ENCODE data around the gene S100A7A. TPM values are rescaled to one million over a fixed set of nuclear protein-coding genes. Genes with fewer than 3 reads are reported as not detected.

The S100A7A gene
- total RNA-seq, 5 donors from 2014 or later (not counting 1 experiment from before 2014, with no cell fraction given): not detected

DNA sequence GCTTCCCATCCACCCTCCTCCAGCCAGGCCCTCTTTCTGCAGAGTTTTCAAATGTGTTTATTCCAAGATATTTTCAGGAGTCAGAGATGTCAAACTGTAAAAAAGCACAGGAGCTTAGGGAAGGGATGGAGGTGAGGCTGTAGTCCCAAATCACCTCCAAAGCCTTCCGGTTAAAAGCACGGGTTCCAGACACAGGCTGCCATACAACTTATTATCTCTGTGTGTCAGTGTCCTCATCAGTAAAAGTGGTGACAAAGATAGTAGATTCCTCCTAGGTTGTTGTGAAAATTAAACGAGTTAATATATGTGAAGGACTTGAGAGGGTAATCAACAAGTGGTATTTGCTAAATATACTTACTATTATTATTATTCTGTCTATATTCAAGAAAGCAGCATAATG, 15.1 kb downstream of the S100A7A start:
- no CpG with 5 or more reads among the region's 3 CpGs for WGBS (ENCODE audit: insufficient coverage)
- H3K36me3 Mint-ChIP-seq: no peaks in the 10 kb centered on the region
- DNase-seq: no peak
- peaks cover 24 to 49% of the 10 kb centered on the region in 2 donors for H3K27me3 Mint-ChIP-seq
- no peaks in the 10 kb centered on the region for H3K4me1 ChIP-seq (ENCODE audit: control insufficient read depth in 1 of 2, extremely low read depth in 1 of 2, insufficient read depth in 2 of 2, low read length in 2 of 2)
- no peaks in the 10 kb centered on the region for H3K36me3 ChIP-seq (ENCODE audit: control insufficient read depth in 2 of 2, extremely low read depth in 1 of 2, insufficient read depth in 1 of 2, low read length in 1 of 2)
- no peaks in the 10 kb centered on the region for H3K4me1 Mint-ChIP-seq
- no peaks in the 10 kb centered on the region for H3K9me3 ChIP-seq
- no peak overlapping the region for H3K4me3 Mint-ChIP-seq
- CTCF ChIA-PET: no interaction called here
- peaks cover 0 to 44% of the 10 kb centered on the region in 2 experiments for H3K27me3 ChIP-seq (replicated peaks in 1 of 2; ENCODE audit: control insufficient read depth in 2 of 2, extremely low read depth in 1 of 2, insufficient read depth in 2 of 2, low read length in 1 of 2)
- ATAC-seq (replicated peaks in 1 of 4): no peak
- no peak overlapping the region for H3K4me3 ChIP-seq (ENCODE audit: control insufficient read depth in 1 of 2, extremely low read depth in 1 of 2, low read length in 1 of 2)
- no peaks in the 10 kb centered on the region for H3K9me3 Mint-ChIP-seq
- no peak overlapping the region for H3K27ac Mint-ChIP-seq
- POLR2A ChIA-PET: no interaction called here
- no peak overlapping the region for H3K27ac ChIP-seq (ENCODE audit: low read length)

DNA sequence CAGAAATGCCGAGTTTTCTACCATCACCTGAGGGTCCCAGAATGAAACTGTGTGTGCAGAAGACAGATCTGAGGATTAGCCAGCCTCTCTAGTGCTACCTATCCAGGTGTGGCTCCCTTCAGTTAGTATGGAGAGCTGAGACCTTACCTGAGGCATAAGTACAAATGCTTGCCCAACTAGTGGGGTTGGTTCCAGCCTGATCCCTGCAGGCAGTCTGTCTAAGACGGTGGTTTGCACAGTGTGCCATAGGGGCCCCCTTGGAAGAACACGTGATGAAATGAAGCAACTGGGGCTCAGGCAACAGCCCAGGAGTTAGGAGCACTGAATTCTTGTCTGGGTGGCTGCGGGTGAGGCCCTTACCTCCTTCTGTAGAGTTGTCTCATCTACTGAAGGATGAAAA, 15.6 kb downstream of the S100A7A start:
- no peaks in the 10 kb centered on the region for H3K9me3 ChIP-seq
- ATAC-seq (replicated peaks in 1 of 4): no peak
- no peaks in the 10 kb centered on the region for H3K36me3 Mint-ChIP-seq
- no peak for DNase-seq
- ChIA-PET CTCF (no interaction called here), POLR2A (no interaction called here)
- no peak overlapping the region for H3K27ac Mint-ChIP-seq
- H3K27me3 Mint-ChIP-seq: peaks cover 28 to 47% of the 10 kb centered on the region in 2 donors
- no peaks in the 10 kb centered on the region for H3K4me1 Mint-ChIP-seq
- no peaks in the 10 kb centered on the region for H3K9me3 Mint-ChIP-seq
- H3K27me3 ChIP-seq (replicated peaks in 1 of 2; ENCODE audit: control insufficient read depth in 2 of 2, extremely low read depth in 1 of 2, insufficient read depth in 2 of 2, low read length in 1 of 2): peaks cover 0 to 44% of the 10 kb centered on the region in 2 experiments
- no peak overlapping the region for H3K4me3 Mint-ChIP-seq
- no peaks in the 10 kb centered on the region for H3K36me3 ChIP-seq (ENCODE audit: control insufficient read depth in 2 of 2, extremely low read depth in 1 of 2, insufficient read depth in 1 of 2, low read length in 1 of 2)
- no peak overlapping the region for H3K4me3 ChIP-seq (ENCODE audit: control insufficient read depth in 1 of 2, extremely low read depth in 1 of 2, low read length in 1 of 2)
- no peak overlapping the region for H3K27ac ChIP-seq (ENCODE audit: low read length)
- H3K4me1 ChIP-seq (ENCODE audit: control insufficient read depth in 1 of 2, extremely low read depth in 1 of 2, insufficient read depth in 2 of 2, low read length in 2 of 2): no peaks in the 10 kb centered on the region
- 89% methylated on average over 3 of the region's 4 CpGs for WGBS (ENCODE audit: insufficient coverage)

DNA sequence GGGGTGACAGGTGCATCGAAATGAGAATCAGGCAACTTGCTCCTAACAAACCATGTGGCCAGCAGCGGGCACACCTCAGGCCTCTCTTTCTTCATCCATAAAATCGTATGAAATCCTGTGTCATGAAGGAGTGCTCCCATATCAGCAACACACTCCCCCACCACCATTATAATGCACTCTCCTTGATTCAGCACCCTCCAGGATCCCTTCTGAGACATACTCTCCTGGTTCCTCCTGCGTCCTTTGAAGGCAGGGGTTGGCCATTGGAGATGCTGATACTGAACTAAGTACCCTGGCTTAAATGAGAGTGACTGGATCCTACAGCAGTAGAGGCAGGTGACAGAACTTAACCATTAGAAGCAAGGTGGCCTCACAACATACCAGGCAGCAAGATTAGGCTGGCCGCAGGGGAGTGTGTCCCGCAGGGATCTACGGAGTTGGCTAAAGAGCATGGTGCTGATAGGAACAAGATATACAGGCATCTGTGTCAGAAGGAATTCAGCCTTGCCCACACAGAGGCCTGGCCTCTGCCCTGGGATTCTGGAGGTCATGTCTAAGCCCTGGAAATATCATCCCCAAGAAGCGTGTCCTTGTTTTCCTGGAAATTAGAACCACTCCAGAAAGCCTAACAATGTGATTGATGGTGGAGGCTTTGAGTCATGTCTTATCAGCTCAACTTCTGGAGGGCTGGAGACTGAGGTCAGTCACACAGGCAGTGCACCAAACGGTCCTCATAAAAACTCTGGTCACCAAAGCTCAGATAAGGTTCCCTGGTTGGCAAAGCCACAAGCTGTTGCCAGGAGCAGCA, 16.8 kb downstream of the S100A7A start:
- Mint-ChIP-seq H3K27ac (no peak overlapping the region), H3K4me1 (no peaks in the 10 kb centered on the region), H3K36me3 (no peaks in the 10 kb centered on the region), H3K9me3 (no peaks in the 10 kb centered on the region), H3K4me3 (no peak overlapping the region), H3K27me3 (peaks cover 23 to 42% of the 10 kb centered on the region in 2 donors)
- ChIA-PET POLR2A (no interaction called here), CTCF (no interaction called here)
- Histone ChIP-seq H3K36me3 (ENCODE audit: control insufficient read depth in 2 of 2, extremely low read depth in 1 of 2, insufficient read depth in 1 of 2, low read length in 1 of 2) (no peaks in the 10 kb centered on the region), H3K27me3 (replicated peaks in 1 of 2; ENCODE audit: control insufficient read depth in 2 of 2, extremely low read depth in 1 of 2, insufficient read depth in 2 of 2, low read length in 1 of 2) (peaks cover 0 to 50% of the 10 kb centered on the region in 2 experiments), H3K9me3 (no peaks in the 10 kb centered on the region), H3K4me3 (ENCODE audit: control insufficient read depth in 1 of 2, extremely low read depth in 1 of 2, low read length in 1 of 2) (no peak overlapping the region), H3K4me1 (ENCODE audit: control insufficient read depth in 1 of 2, extremely low read depth in 1 of 2, insufficient read depth in 2 of 2, low read length in 2 of 2) (no peaks in the 10 kb centered on the region), H3K27ac (ENCODE audit: low read length) (no peak overlapping the region)
- 74% methylated on average over 6 of the region's 9 CpGs for WGBS (ENCODE audit: insufficient coverage)
- ATAC-seq (replicated peaks in 1 of 4) (no peak), DNase-seq (no peak)

GRCh38 chr1:153434746-153435455, 18.6 kb downstream of the S100A7A start:
- no peaks in the 10 kb centered on the region for H3K36me3 ChIP-seq (ENCODE audit: control insufficient read depth in 2 of 2, extremely low read depth in 1 of 2, insufficient read depth in 1 of 2, low read length in 1 of 2)
- H3K36me3 Mint-ChIP-seq: no peaks in the 10 kb centered on the region
- ChIA-PET POLR2A (interaction anchor here in 1 of 2 donors (0.6 kb wide), 1 partner anchor 72 kb away, joined by 4 read pairs; no protein-coding TSS in a partner anchor), CTCF (no interaction called here)
- ATAC-seq (replicated peaks in 1 of 4) (no peak), DNase-seq (no peak)
- no peaks in the 10 kb centered on the region for H3K4me1 Mint-ChIP-seq
- H3K9me3 ChIP-seq: no peaks in the 10 kb centered on the region
- peaks cover 0 to 51% of the 10 kb centered on the region in 2 experiments for H3K27me3 ChIP-seq (replicated peaks in 1 of 2; ENCODE audit: control insufficient read depth in 2 of 2, extremely low read depth in 1 of 2, insufficient read depth in 2 of 2, low read length in 1 of 2)
- peaks cover 21 to 34% of the 10 kb centered on the region in 2 donors for H3K27me3 Mint-ChIP-seq
- H3K27ac Mint-ChIP-seq: no peak overlapping the region
- no peak overlapping the region for H3K27ac ChIP-seq (ENCODE audit: low read length)
- no peak overlapping the region for H3K4me3 Mint-ChIP-seq
- H3K4me3 ChIP-seq (ENCODE audit: control insufficient read depth in 1 of 2, extremely low read depth in 1 of 2, low read length in 1 of 2): no peak overlapping the region
- WGBS (ENCODE audit: insufficient coverage): 96% methylated on average over 6 of the region's 11 CpGs
- no peaks in the 10 kb centered on the region for H3K4me1 ChIP-seq (ENCODE audit: control insufficient read depth in 1 of 2, extremely low read depth in 1 of 2, insufficient read depth in 2 of 2, low read length in 2 of 2)
- H3K9me3 Mint-ChIP-seq: no peaks in the 10 kb centered on the region

GRCh38 chr1:153437236-153437635, 20.9 kb downstream of the S100A7A start:
- no peak overlapping the region for H3K4me3 Mint-ChIP-seq
- no peak for ATAC-seq (replicated peaks in 1 of 4)
- 86% methylated on average over 2 of the region's 4 CpGs for WGBS (ENCODE audit: insufficient coverage)
- Histone ChIP-seq H3K36me3 (ENCODE audit: control insufficient read depth in 2 of 2, extremely low read depth in 1 of 2, insufficient read depth in 1 of 2, low read length in 1 of 2) (no peaks in the 10 kb centered on the region), H3K27ac (ENCODE audit: low read length) (no peak overlapping the region), H3K27me3 (replicated peaks in 1 of 2; ENCODE audit: control insufficient read depth in 2 of 2, extremely low read depth in 1 of 2, insufficient read depth in 2 of 2, low read length in 1 of 2) (peaks cover 0 to 48% of the 10 kb centered on the region in 2 experiments), H3K9me3 (no peaks in the 10 kb centered on the region), H3K4me3 (ENCODE audit: control insufficient read depth in 1 of 2, extremely low read depth in 1 of 2, low read length in 1 of 2) (no peak overlapping the region), H3K4me1 (ENCODE audit: control insufficient read depth in 1 of 2, extremely low read depth in 1 of 2, insufficient read depth in 2 of 2, low read length in 2 of 2) (no peaks in the 10 kb centered on the region)
- H3K27me3 Mint-ChIP-seq: peaks cover 21 to 31% of the 10 kb centered on the region in 2 donors
- no peaks in the 10 kb centered on the region for H3K4me1 Mint-ChIP-seq
- H3K9me3 Mint-ChIP-seq: no peaks in the 10 kb centered on the region
- H3K27ac Mint-ChIP-seq: no peak overlapping the region
- CTCF ChIA-PET: no interaction called here
- no peaks in the 10 kb centered on the region for H3K36me3 Mint-ChIP-seq
- POLR2A ChIA-PET: no interaction called here
- no peak for DNase-seq

- H3K27me3 ChIP-seq (replicated peaks in 1 of 2; ENCODE audit: control insufficient read depth in 2 of 2, extremely low read depth in 1 of 2, insufficient read depth in 2 of 2, low read length in 1 of 2): peaks cover 0 to 49% of the 10 kb centered on the region in 2 experiments
- Mint-ChIP-seq H3K36me3 (no peaks in the 10 kb centered on the region), H3K27me3 (peaks cover 17 to 34% of the 10 kb centered on the region in 2 donors), H3K4me1 (no peaks in the 10 kb centered on the region), H3K27ac (no peak overlapping the region), H3K9me3 (no peaks in the 10 kb centered on the region), H3K4me3 (no peak overlapping the region)
- no peak overlapping the region for H3K27ac ChIP-seq (ENCODE audit: low read length)
- H3K36me3 ChIP-seq (ENCODE audit: control insufficient read depth in 2 of 2, extremely low read depth in 1 of 2, insufficient read depth in 1 of 2, low read length in 1 of 2): no peaks in the 10 kb centered on the region
- H3K4me1 ChIP-seq (ENCODE audit: control insufficient read depth in 1 of 2, extremely low read depth in 1 of 2, insufficient read depth in 2 of 2, low read length in 2 of 2): no peaks in the 10 kb centered on the region
- CTCF ChIA-PET: no interaction called here
- no peaks in the 10 kb centered on the region for H3K9me3 ChIP-seq
- WGBS (ENCODE audit: insufficient coverage): 59% methylated on average over 5 of the region's 7 CpGs
- POLR2A ChIA-PET: no interaction called here
- H3K4me3 ChIP-seq (ENCODE audit: control insufficient read depth in 1 of 2, extremely low read depth in 1 of 2, low read length in 1 of 2): no peak overlapping the region
- no peak for DNase-seq
- no peak for ATAC-seq (replicated peaks in 1 of 4)
Measured at GRCh38 chr1:153438599-153438998, 22.3 kb downstream of the S100A7A start.

All from T-cell (primary cell).